Kidney capillary endothelial cell (primary cell): ENCODE data around the gene ZACN.

Experiments used
- DNase-seq: peaks from one replicate; pipeline ENCODE4 v3.0.0-alpha.2; 2018; ENCODE audit warnings: low spot score

The ZACN gene

DNA sequence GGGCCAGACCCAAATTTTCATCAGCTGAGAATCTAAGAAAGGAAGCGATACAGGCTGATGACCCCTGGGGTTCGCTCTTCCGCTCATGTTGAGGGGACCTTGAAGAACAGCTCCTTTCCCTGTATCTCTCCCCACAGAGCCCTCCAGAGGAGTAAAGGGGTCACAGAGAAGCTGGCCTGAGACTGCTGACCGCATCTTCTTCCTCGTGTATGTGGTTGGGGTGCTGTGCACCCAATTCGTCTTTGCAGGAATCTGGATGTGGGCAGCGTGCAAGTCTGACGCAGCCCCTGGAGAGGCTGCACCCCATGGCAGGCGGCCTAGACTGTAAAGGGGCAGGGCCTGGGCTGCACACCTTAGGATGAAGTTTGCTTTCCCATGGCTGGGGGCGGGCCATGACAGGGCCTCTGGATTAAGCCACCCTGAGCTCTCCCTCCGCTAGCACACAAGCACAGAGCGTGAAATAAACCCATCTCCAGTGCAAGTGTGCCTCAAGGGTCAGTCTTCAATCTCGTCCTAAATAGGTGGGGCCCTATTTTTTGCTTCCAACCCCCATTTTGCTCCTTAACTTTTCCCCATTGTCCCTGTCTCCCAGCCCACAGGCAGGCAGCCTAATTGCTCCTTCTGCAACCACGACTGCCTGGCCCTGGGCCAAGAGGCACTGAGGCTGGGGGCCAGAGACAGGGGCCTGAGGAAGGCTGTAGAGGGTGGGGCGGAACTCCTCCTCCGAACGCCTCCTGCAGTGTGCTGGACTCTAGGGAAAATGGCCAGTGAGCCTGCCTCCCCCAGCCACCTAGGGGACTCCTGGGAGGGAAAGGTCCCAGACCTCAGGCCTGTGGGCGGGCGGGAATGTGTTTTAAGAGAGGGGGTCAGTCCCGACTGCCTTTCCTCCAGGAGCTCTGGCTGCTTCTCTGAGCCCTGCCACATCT is 3.6 kb downstream of the ZACN start:
- no peak for DNase-seq

DNA sequence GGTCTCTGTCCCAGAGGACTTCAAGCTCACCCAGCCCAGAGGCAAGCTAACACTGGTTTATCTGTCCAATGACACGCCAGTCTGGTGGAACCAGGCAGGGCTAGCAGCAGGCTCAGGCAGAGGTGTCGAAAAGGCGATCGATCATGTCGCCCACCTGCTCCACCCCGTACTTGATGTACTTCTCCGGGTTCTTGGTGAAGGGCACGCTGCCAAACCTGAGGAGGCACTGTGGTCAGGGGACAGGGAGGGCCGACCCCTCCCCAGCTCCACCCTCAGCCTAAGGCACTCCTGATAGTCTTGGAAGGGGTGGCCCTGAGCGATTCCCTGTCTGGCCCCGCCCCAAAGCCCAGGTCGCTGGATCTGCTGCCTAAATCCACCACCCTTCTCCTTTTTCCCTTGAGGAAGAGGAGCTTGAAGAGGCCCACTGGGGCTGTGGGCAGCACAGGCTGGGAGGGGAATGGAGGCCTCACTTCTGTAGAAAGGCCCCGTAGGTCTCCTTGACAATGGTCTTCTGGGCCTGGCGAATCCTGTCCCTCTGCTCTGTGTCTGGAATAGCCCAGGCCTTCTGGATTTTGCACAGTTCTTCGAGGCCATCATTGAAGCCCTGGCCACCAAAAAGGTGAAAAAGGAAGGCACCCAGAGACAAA is 4.7 kb downstream of the ZACN start:
- DNase-seq = no peak

DNA sequence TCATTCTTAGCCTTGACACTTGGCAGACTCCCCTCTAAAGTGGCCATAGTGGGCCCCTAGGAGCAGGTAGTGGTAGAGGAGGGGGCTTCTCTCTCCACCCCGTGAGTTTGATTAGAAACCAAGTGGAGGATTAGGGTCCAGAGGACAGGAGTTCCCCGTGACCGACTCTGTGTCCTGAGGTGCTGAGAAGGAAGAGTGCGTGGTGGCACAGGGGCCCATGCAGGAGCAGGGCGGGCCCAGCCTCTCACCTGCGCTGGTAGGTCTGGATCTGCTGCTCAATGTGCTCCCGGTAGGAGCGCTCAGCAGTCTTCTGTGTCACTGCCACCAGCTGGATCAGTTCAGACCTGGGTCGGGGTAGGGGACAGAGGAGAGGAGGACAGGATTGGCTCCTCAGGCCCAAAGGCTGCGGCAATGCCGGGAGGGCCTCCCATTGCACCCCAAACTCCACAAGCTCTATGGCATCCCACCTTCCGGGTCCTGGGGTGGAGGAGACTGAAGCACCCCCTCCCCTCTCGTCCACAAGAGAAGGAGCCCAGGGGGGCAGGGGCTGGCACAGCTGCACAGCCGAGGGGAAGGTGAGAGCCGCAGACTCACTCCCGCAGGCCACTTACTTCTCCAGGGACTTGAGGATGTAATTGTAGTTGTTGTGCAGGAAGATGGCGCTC is 6.2 kb downstream of the ZACN start:
- no peak for DNase-seq

DNA sequence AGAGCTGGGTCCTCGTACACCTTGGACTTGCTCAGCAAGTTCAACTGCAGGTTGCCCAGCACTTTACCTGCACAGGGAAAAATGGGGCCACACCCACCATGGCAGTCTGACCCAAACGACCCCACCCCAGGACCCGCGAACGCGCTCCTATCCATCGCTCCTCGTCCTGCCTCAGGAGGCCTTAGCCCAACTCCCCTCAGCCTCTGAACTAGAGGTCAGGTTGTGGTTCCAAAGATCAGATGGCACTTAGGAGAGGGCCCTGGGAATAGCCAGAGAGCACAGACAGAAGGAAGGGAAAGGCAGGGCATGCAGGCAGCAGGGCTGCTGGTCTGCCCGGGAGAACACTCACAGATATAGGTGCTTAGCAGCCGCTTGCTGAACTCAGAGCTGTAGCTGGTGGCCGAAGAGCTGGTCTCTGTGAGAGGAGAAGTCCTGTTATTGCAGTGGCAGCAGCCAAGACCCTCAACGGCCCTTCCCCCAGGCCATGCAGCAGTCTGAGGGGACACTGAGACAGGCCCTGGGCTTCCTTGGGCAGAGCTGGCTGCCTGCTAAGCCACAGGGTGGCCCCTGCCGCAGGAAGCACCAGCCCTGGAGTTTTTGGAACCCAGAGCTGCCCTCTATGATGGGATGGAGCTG is 6.9 kb downstream of the ZACN start:
- DNase-seq = no peak

DNA sequence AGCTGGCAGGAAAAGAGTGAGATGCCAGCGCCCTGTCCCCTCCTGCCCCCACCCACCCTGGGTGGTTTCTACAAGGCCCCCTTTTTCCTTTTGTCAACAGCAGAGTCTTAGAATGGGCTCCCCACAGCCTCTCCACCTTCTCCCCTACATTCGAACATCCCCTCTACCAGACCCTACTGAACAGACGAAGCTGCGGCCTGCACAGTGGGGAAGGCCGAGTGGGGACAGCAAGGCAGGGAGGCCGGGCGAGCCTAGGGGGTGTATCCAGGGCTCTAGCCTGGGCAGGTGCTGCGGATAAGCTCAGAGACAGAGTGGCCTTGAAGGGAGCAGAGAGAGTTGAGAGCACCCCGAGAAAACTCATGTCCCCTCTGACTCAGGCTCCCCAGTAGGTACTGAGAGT is 7.4 kb downstream of the ZACN start:
- DNase-seq = no peak

DNA sequence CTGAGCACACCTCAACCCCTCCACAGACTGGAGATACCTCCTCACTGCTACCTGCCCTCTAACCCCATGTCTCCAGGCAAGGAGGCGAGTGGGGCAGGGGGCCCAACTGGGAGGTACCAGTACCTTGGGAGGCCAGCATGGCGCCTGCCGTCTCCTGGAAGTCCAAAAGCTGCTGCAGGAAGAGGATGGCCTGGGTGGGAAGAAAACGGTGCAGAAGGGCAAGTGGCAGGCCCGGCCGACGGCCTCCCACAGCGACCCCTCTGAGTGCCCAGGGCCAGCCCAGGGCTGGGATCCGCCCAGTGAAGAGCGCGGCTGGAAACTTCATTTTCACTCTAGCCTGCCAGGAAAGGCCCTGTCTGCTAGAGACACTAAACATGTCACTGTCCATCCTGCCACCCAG is 8.5 kb downstream of the ZACN start:
- DNase-seq = no peak

DNA sequence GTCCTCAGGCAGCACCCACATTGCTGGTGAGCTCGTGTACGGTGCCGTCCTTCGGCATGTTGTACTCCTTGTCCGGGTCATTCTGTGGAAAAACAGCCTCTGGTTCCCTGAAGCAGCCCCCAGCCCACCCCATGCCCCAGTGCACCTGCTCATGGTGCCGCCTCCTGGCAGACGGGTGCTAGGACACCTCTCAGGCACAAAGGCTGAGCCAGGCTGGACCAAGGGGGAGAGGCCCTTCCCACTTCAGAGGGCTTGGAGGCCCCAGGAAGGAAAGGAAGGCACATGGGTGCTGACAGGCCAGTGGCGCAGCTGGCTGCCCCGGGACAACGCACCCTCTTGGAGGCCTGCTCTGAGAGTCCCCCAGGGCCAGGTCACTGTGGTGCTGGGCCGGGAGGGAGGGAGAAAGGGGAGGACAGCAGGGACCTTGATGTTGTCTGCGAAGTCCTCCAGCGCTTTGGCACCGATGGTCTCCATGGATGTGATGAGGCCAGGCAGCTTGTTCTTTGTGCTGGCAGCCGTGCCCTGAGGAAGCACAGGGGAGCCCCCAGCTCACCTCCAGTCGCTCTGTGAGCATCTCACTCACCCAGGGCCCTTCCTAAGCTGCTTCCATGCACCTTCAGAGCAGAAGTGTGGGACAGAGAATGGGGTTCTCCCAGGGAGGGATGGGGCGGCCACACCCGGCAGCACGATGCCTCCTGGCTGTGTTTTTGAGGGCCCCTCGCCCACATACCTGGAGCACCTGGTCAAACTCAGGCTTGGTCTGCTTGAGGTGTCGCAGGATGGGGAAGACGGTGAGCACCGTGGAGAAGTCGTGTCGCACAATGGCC is 9.3 kb downstream of the ZACN start:
- no peak for DNase-seq

DNA sequence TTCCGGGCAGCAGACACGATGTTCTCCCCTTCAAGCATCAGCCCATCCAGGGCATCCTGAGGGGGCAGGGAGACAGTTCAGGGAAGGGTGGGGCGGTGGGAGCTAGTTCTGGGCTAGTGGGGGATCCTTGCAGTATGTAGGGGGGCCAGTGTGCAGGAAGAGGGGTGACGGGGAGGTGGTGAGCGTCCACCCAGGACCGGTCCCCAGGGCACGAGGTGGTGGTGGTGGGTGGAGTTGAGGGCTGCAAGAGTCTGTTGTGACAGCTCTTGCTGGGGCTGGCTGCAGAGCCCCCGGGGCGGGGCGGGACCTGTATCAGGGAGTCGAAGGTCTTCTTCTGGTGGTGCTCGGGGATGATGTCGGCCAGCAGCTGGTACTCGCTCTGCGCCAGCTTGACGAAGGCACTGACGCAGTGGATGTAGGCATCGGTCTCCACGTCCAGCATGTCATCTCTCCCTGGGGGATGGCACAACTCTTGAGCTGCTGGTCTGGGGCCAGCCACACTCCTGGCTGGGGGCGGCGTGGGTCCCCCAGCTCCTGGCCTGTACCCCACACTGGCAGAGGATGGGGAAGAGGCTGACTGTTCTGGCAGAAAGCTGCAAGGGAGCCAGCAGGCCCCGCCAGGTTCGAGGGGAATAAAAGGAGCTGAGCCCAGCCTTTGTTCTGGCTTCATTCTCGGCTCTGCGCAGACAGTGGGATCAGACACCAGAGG is 10.0 kb downstream of the ZACN start:
- DNase-seq = no peak

DNA sequence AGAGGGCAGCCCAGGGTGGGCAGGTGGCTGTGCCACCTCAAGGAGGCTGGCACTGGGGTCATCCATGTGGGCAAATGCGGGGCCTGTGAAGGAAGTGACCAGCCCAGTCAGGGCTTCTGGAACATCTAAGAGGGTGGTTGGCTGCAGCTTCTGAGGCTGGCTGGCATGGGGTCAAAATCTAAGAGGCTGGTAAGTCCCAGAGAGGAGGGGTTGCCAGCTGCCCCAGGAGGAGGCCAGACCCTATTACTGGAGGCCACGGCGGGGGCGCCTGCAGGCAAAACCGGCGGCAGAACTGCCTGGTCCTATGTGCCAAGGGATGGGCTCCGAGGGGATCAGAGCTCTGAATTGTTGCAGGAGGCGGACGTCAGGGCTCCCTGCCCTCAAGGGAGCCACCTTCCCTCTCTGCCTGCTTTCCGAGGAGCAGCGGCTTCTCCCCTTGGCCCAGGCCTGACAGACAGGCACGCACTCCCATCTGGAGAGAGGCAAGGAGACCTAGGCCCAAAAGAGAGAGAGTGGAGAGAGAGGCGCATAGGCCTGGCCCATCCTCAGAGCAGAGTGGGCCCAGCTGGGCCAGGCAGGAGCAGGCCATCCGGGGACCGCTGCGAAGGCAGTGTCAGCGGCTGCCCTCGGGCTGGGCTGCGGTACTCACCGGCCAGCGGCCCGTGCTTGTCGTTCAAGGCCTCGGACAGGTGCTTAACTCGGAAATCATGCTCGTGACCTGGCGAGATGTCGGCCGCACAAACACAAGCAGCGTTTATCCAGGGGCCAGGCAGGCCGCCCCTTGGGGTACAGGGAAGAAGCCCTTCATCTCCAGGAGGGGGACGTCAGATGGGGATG is 10.9 kb downstream of the ZACN start:
- no peak for DNase-seq

DNA sequence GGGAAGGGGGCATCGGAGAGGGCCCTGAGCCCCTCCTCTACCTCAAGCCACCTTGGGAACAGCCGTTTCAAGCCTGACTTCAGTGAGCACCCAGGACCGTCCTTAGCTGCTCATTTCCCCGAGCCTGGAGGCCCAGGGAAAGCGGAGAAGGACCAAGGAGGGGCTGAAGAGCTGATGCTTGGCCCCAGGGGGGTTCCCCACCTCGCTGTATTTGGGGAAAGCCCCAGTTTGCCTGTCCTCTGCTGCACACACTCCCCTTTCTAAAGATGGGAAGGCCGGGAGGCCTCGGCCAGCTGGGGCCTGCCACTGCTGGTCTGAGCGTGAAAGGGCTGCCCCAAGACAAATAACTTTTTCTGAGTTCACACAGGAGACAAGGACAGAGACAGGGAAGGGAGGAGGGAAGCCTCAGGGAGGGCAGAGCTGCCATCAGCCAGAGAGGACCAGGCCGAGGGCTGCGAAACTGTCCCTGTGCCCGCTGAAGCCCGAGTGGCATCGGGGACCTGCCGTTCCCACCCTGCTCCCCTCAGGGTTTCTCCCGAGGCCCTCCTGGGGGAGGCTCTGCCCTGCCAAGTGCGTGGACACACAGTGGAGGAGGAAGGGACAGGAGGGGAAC is 11.6 kb downstream of the ZACN start:
- DNase-seq = no peak

DNA sequence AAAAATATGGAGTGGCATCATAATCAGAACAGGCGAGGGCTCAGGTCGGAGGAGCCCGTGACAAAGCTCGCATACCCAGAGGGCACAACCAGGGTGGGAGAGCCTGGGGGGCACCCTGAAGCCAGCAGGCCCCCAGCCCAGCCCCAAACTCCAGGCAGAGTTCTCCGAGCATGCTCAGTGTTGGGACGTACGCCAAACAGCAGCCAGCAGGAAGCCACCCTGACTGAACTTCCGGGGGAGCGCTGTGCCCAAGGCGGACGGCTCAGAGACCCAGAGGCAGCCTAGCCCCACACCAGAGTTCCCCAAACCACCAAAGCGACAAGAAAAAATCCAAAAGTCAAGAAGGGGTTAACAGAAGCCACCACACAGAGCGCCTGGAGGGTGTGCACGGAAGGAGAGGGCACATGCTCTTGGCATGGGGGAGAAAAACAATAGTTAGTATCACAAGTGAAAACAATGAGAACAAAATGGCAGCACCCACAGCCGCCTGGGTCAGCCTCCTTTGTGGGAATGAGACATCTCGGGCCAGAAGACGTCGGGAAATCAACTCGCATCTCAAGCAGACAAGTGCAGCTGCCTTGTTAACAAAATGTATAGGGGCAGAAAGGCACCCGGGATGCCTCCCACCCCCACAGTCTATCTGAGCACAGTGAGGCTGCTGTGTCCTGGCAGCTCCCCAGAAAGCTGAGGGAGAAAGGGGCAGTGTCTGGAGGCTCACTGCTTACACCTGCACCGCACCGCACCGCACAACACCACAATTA is 12.7 kb downstream of the ZACN start:
- no peak for DNase-seq

DNA sequence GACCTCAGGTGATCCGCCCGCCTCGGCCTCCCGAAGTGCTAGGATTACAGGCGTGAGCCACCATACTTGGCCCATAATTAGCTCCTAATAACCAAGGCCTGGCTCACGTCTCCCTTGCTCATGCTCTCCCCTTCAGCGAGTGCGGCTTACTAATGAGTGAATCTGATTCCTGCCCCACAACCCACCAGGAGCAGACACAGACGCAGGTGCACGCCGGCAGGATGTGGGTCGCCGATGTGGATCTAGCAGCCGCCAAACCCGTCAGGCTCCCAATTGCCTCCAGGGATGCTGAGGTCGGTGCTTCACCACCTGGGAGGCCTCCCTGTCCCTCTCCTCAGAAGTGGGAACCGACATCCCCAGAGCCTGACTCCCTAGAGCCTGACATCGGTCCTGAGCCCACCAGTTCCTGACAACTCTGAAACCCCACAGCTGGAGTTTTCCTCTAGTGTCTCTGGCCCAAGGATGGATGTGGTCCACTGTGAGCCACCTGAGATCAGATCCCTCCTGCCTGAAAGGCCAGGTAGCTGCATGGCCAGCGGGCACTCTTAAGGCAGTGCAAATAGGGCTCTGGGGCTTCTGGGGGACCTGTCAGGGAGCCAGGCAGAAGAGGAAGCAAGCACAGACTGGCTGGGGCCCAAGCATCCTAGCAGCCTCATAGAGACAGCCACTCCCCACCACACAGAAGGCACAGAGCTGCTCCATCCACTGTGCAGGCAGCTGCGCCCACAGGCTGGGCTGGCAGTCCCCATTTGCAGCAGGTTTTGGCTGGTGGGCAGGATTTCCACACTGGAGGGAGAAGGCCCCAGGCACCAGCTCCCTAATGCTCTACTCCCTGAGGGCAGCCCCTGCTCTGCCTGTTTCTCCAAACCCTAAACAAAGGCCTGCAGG is 13.8 kb downstream of the ZACN start:
- DNase-seq = no peak

DNA sequence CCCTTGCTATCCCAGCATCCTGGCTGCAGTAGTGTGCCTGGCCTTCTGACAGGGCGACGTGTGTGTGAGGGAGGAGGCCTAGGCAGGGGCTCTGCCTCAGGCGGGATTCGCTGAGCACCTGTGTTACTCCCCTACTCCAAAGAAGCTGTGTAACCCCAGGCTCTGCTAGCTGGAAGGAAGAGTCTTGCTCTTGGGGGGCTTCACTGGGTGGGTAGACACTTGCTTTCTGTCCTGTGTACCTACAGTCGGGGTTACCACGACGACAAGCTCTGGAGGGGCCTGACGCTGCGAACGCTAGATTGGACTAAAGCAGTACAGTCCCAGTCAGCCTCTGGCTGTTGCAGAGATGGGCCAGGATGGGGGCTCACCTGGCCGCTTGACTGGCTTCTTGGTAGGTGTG is 15.1 kb downstream of the ZACN start:
- DNase-seq = no peak

DNA sequence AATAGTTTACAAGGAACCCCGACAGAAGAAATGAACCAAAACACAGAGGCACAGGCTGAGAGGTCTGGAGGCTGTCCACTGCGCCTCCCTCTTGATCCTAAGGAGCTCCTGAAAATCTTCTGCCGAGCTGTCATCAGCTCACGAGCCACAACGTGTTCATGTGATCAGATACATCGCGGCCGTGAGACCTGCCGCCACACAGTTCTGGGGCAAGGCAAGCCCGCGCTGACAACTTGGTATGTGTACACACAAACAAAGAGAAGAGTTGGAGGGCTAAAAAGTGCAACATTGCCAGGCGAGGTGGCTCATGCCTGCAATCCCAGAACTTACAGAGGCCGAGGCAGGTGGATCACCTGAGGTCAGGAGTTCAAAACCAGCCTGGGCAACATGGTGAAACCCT is 17.0 kb downstream of the ZACN start:
- DNase-seq = no peak

DNA sequence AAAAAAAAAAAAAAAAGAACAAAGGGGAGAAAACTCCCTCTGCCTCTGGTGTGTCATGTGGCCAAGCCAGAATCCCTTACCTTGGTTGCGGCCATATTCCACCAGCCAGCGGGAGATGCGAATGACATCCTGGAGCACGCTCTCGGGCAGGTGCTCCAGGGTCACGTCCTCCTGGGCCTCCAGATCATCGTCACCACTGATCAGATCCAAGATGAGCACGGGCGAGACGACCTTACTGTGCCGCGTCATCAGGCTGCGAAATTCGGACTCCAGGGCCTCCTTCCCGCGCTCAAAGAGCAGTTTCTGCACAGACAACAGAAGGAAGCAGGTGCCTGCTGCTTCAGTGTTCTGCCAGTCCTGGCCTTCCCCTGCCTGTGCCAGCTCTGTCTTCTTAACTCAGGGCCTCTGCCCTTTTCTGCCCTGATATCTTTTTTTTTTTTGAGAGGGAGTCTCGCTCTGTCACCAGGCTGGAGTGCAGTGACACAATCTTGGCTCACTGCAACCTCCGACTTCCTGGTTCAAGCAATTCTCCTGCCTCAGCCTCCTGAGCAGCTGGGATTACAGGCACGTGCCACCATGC is 18.8 kb downstream of the ZACN start:
- DNase-seq = no peak

DNA sequence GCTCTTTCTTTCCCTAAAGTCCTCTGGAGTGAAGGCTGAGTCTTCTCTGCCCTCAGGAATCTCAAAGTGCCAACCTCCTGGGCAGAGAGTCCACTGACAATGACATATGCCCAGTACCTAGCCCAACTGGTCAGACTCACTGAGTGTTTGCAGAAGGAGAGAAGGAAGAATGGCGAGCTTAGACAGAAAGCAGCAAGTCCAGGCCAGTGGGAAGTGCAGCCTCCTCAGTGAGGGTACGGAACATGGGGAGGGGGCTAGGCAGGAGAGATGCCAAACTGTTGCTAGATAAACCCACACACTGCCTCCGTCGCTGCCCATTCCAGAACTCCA is 23.9 kb downstream of the ZACN start:
- DNase-seq = no peak

DNA sequence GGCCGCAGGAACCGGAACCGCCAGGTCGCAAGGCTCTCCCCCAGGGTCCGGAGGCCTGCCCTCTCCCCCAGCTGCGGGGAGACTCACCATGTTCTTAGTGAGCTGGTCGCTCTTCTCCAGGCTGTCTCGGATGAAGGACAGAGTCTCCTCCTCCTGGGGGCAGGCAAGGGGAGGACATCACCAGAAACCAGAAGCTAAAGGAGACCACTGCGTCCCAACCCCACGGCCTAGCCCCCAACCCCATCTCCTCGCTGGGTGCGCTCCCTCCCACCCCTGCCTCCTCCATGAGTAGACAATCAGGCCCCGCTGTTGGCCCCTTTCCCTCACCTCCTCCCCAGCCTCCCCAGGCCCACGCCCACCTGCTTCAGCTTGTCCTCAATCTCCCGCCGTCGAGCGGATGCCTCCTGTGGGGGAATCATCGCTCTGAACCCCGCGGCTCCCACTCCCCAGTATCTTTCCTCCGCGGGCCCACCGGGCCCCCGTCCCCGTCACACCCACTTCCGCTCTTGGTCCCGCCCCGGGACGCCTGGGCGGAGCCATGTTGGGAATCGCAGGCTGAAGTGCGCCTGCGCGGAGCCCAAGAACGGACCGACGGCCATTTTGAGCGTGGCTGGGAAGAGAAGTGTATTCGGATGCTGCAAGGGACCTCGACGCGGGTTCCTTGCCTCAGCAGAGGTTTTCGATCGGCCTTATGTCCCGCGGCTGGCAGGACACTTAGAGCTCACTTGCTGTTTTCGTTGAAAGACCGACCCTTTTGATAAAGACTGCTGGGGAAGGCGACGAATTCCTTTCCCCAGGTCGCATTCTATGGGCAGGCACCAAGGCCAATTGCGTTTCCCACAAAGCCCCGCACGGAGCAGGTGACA is 24.5 kb downstream of the ZACN start, which contains the start of gene EXOC7:
Gene EXOC7 (minus strand): TSS at position 514 of the 866 bp plus-strand sequence. CDS start 95 bp downstream, at position 419.
- peak; percentile 92 for DNase-seq
